Calu3 (cell line): ENCODE data around the gene GLMP. TPM values are rescaled to one million over a fixed set of nuclear protein-coding genes. Genes with fewer than 3 reads are reported as not detected.
A peak's percentile ranks its signal among the peaks of the same experiment; 100 is the strongest.

Experiments used
- BruUV-seq: library from RNA; stranded (reverse); fragments of 400-500 nt; replicated peaks from 2 replicates; lab custom pipeline; 2021; lab: Mats Ljungman, UMichigan
- CTCF ChIA-PET: fragments of 300-600 bp; sonication (Branson Sonifier 250); formaldehyde crosslinking; loops from one replicate; lab custom pipeline; 2022; ENCODE audit warnings: antibody characterized with exemption; lab: Charles Lee
- DNase-seq: peaks from one replicate; pipeline ENCODE4 v3.0.0; 2022
- H3K27ac Mint-ChIP-seq: one replicate; pipeline ENCODE4 v1.8.0; 2022; ENCODE audit warnings: mixed read lengths; ENCODE audit not compliant: unreplicated experiment
- H3K27me3 Mint-ChIP-seq: one replicate; pipeline ENCODE4 v1.8.0; 2022; ENCODE audit warnings: mixed read lengths; ENCODE audit not compliant: unreplicated experiment
- H3K36me3 Mint-ChIP-seq: one replicate; pipeline ENCODE4 v1.8.0; 2022; ENCODE audit warnings: mild to moderate bottlenecking, moderate library complexity, mixed read lengths; ENCODE audit not compliant: insufficient read depth, unreplicated experiment
- H3K4me1 Mint-ChIP-seq: one replicate; pipeline ENCODE4 v1.8.0; 2022; ENCODE audit warnings: mild to moderate bottlenecking, low read depth, mixed read lengths; ENCODE audit not compliant: unreplicated experiment
- H3K4me3 Mint-ChIP-seq: one replicate; pipeline ENCODE4 v1.8.0; 2022; ENCODE audit warnings: mild to moderate bottlenecking, low read depth, moderate library complexity, mixed read lengths; ENCODE audit not compliant: unreplicated experiment
- H3K9me3 Mint-ChIP-seq: one replicate; pipeline ENCODE4 v1.8.0; 2022; ENCODE audit warnings: low read depth, mixed read lengths; ENCODE audit not compliant: unreplicated experiment
- intact Hi-C: fragments of 100-400 bp; cut with micrococcal nuclease; formaldehyde crosslinking; loops from one replicate; pipeline ENCODE4 v1.10.0; 2022; ENCODE audit not compliant: unreplicated experiment
- total RNA-seq: library from RNA; stranded (reverse); gene quantifications from 2 replicates; pipeline ENCODE4 v1.2.3, GENCODE V29; 2022
- TF ChIP-seq, protein P1 (sequence below): fragments of 200-600 bp; IDR thresholded peaks from one replicate; pipeline ENCODE4 v1.8.0; 2022; ENCODE audit warnings: antibody characterized with exemption; ENCODE audit not compliant: unreplicated experiment

The GLMP gene
- total RNA-seq, 1 experiment from 2014 or later, result 31.0 TPM

DNA sequence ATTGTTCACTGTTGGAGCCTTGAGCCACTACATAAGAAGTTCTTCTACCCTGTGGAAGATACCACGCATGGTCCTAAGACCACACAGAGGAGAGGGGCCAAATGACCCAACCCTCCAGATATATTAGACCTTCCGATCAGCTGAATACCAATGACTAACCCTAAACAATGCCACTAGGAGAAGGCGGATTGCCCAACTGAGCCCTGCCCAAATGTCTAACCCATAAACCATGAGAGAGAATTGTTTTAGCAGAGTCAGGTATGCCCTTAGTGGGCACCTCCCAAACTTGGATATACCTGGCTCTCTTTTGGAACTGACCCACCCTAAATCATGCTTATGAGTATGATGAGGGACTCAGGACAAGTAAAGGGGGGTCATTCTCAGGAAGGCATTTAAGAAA is 25.2 kb downstream of the GLMP start:
- no peaks in the 10 kb centered on the region for H3K9me3 Mint-ChIP-seq
- no peak for DNase-seq
- CTCF ChIA-PET, result no interaction called here
- H3K36me3 Mint-ChIP-seq, result peaks cover 88% of the 10 kb centered on the region
- no peak overlapping the region for H3K4me3 Mint-ChIP-seq
- TF ChIP-seq, protein P1, sequence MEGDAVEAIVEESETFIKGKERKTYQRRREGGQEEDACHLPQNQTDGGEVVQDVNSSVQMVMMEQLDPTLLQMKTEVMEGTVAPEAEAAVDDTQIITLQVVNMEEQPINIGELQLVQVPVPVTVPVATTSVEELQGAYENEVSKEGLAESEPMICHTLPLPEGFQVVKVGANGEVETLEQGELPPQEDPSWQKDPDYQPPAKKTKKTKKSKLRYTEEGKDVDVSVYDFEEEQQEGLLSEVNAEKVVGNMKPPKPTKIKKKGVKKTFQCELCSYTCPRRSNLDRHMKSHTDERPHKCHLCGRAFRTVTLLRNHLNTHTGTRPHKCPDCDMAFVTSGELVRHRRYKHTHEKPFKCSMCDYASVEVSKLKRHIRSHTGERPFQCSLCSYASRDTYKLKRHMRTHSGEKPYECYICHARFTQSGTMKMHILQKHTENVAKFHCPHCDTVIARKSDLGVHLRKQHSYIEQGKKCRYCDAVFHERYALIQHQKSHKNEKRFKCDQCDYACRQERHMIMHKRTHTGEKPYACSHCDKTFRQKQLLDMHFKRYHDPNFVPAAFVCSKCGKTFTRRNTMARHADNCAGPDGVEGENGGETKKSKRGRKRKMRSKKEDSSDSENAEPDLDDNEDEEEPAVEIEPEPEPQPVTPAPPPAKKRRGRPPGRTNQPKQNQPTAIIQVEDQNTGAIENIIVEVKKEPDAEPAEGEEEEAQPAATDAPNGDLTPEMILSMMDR, result no peak
- BruUV-seq, result no TSS peak
- no peak overlapping the region for H3K27ac Mint-ChIP-seq
- no peaks in the 10 kb centered on the region for H3K4me1 Mint-ChIP-seq
- intact Hi-C loops, result no loop called here
- no peaks in the 10 kb centered on the region for H3K27me3 Mint-ChIP-seq

DNA sequence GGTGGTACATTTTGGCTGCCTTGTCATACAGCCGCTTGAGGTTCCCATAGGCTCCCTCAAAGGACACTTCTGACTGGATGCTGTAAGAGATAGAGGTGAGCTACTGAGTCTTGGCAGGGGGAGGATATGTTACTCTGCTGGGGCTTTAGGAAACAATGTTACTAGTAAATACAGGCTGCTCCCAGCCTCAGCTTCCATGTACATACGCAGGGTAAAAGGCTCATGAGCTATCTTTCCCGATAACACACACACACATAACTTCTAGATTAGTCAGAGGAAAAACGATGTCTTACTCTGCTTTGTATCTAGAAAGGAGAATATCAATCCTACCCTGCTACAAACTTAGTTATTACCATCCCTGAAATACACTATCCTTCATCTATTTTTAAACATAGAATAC is 27.1 kb downstream of the GLMP start:
- Mint-ChIP-seq H3K9me3 (no peaks in the 10 kb centered on the region), H3K4me3 (no peak overlapping the region), H3K4me1 (no peaks in the 10 kb centered on the region), H3K27ac (no peak overlapping the region), H3K27me3 (no peaks in the 10 kb centered on the region), H3K36me3 (peaks cover 87% of the 10 kb centered on the region)
- CTCF ChIA-PET, result interaction anchor here (0.6 kb wide), 1 partner anchor 65 kb away, joined by 3 read pairs; no protein-coding TSS in a partner anchor
- intact Hi-C loops, result no loop called here
- TF ChIP-seq, protein P1, result no peak
- DNase-seq, result no peak
- no TSS peak for BruUV-seq

DNA sequence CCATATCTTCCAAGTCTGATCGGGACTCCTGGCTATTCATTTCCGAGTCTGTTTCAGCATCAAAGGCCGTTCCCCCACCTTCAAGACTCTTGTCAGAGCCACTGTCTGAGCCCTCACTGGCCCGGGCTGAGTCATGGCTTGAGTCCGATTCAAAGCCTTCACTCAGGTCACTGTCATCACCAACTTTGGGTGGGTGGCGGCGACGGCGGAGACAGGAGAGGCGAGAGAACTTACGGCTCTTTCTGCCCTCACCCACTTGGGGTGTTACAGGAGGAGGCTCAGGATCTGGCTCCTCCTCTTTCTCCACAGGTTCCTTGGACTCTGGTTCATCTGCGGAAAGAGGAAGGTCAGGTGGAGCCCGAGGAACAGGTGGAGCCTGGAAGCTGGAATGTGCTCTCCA is 29.4 kb downstream of the GLMP start:
- Mint-ChIP-seq H3K36me3 (peaks cover 87% of the 10 kb centered on the region), H3K27me3 (no peaks in the 10 kb centered on the region), H3K27ac (no peak overlapping the region), H3K9me3 (no peaks in the 10 kb centered on the region), H3K4me3 (no peak overlapping the region), H3K4me1 (no peaks in the 10 kb centered on the region)
- CTCF ChIA-PET, result no interaction called here
- no peak for DNase-seq
- BruUV-seq, result TSS peak; percentile 62
- TF ChIP-seq, protein P1, result no peak
- intact Hi-C loops, result no loop called here

DNA sequence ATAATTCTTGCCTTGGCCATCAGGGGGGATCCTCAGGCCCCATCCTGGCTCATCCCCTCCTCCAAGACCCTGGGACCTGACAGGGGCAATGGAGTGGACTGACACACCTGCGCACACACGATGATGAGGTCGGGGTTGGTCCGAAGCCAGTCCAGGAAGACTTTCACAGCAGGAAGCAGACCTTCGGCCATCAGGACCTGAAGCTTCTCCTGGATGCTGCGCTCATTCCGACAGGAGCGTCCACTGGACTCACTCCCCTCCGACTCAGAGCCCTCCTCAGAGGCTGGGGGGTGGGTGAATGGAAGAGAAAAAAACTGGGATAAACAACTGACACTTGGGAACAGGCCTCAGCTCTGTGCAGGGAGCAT is 32.2 kb downstream of the GLMP start:
- no peaks in the 10 kb centered on the region for H3K27me3 Mint-ChIP-seq
- no peak overlapping the region for H3K27ac Mint-ChIP-seq
- CTCF ChIA-PET, result no interaction called here
- TF ChIP-seq, protein P1, result no peak
- no peak overlapping the region for H3K4me3 Mint-ChIP-seq
- no TSS peak for BruUV-seq
- H3K36me3 Mint-ChIP-seq, result peaks cover 84% of the 10 kb centered on the region
- H3K9me3 Mint-ChIP-seq, result no peaks in the 10 kb centered on the region
- no peak for DNase-seq
- no peaks in the 10 kb centered on the region for H3K4me1 Mint-ChIP-seq
- intact Hi-C loops, result no loop called here
